Measurements from ENCODE around the gene SERGEF. TPM values are rescaled to one million over a fixed set of nuclear protein-coding genes. Genes with fewer than 3 reads are reported as not detected.

The SERGEF gene
- total RNA-seq, 2 donors from 2014 or later, result 27.3 to 32.0 TPM

DNA sequence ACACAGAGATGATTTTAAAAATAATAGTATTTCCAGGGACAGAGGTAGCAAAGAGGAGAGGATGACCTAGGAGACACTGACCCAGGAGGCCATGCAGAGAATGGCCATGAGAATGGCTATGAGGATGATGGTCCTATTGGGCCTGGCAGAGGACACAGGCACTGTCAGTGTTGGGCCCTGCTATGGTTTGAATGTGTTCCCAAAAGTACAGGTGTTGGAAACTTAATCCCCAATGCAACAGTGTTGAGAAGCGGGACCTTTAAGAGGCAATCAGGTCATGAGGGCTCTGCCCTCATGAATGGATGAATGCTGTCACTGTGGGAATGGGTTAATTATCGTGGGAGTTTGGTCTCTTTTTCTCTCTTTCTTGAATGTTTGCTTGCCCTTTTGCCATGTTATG is 216.7 kb downstream of the SERGEF start:
- H3K27ac ChIP-seq, result no peak overlapping the region
- no peak overlapping the region for H3K4me3 ChIP-seq
- no peaks in the 10 kb centered on the region for H3K27me3 ChIP-seq (replicated peaks; ENCODE audit: insufficient read depth)
- H3K4me1 ChIP-seq (ENCODE audit: control insufficient read depth in 1 of 2, low read depth in 2 of 2), result no peaks in the 10 kb centered on the region
- TF ChIP-seq CTCF (IDR thresholded peaks at IDR 0.05), result no peak
- no peaks in the 10 kb centered on the region for H3K36me3 ChIP-seq
- DNase-seq (ENCODE audit: low spot score) (no peak), ATAC-seq (ENCODE audit: insufficient number of reproducible peaks, low FRiP score, low read depth) (no peak)
- no peaks in the 10 kb centered on the region for H3K9me3 ChIP-seq

DNA sequence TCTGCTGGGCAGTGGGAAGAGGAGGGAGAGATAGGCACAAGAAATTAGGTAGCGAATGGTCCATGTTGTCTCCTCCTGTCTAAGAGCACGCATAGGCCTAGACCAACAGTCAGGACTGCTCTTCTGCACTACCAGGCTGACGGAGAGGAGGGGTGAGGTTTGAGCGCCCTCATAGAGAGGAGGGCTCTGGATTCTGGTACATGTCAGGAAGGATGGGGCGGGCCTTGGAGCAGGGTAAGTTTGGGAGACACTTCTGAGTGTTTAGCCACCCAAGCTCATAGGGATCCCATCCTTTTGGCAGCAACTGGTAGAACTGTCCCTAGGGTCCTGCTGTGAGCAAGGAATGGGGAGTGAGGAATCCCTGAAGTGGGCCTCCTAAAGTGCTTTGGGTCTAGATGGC is 217.9 kb downstream of the SERGEF start:
- H3K9me3 ChIP-seq, result no peaks in the 10 kb centered on the region
- no peaks in the 10 kb centered on the region for H3K36me3 ChIP-seq
- ATAC-seq (ENCODE audit: insufficient number of reproducible peaks, low FRiP score, low read depth) (no peak), DNase-seq (ENCODE audit: low spot score) (no peak)
- TF ChIP-seq CTCF (IDR thresholded peaks at IDR 0.05), result no peak
- no peak overlapping the region for H3K27ac ChIP-seq
- no peaks in the 10 kb centered on the region for H3K4me1 ChIP-seq (ENCODE audit: control insufficient read depth in 1 of 2, low read depth in 2 of 2)
- H3K4me3 ChIP-seq, result no peak overlapping the region
- no peaks in the 10 kb centered on the region for H3K27me3 ChIP-seq (replicated peaks; ENCODE audit: insufficient read depth)

GRCh38 chr11:17793642-17794170 is 219.1 kb downstream of the SERGEF start:
- Histone ChIP-seq H3K27me3 (replicated peaks; ENCODE audit: insufficient read depth) (no peaks in the 10 kb centered on the region), H3K4me1 (ENCODE audit: control insufficient read depth in 1 of 2, low read depth in 2 of 2) (no peaks in the 10 kb centered on the region), H3K4me3 (no peak overlapping the region), H3K36me3 (no peaks in the 10 kb centered on the region), H3K27ac (no peak overlapping the region), H3K9me3 (no peaks in the 10 kb centered on the region)
- no peak for TF ChIP-seq CTCF (IDR thresholded peaks at IDR 0.05)
- ATAC-seq (ENCODE audit: insufficient number of reproducible peaks, low FRiP score, low read depth), result no peak
- no peak for DNase-seq (ENCODE audit: low spot score)

DNA sequence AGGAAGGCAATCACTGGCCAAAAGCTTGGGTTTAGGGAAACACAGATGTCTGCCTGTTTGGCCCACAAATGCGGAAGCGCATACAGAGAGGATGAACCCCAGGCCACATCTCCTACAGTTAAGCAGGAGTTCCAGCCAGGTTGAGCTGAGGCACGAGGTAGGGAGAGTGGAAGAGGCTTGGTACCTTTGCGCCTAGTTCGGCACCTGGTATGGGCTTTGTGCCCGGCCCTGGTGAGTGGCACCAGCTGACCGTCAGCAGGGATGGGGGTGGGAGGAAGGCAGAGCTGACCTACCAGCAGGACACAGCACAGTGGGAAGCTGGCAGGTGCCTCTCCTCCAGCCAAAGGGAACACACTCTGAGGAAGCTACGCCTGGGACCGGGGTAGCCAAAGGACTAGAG is 220.7 kb downstream of the SERGEF start:
- ATAC-seq (ENCODE audit: insufficient number of reproducible peaks, low FRiP score, low read depth) (no peak), DNase-seq (ENCODE audit: low spot score) (no peak)
- H3K27me3 ChIP-seq (replicated peaks; ENCODE audit: insufficient read depth), result no peaks in the 10 kb centered on the region
- no peak overlapping the region for H3K27ac ChIP-seq
- H3K9me3 ChIP-seq, result no peaks in the 10 kb centered on the region
- no peaks in the 10 kb centered on the region for H3K36me3 ChIP-seq
- H3K4me1 ChIP-seq (ENCODE audit: control insufficient read depth in 1 of 2, low read depth in 2 of 2), result no peaks in the 10 kb centered on the region
- H3K4me3 ChIP-seq, result no peak overlapping the region
- TF ChIP-seq CTCF (IDR thresholded peaks at IDR 0.05), result no peak

DNA sequence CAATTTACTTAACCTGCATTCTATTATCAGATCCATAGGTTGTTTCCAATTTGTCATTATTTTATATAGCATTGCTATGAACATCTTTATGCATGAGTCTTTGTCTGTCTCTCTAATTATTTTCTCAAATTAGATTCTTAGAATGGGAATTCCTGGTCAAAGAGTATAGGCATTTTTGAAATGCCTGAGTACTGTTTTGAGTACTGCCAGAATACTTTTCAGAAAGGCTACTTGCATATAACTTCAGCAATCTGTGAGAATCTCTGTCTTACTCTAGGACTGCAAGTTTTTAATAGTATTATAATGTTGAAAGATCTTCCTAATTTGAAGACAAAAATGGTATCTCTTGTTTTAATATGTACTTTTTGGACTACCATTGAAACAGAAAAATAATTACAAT is 221.7 kb downstream of the SERGEF start:
- no peak for ATAC-seq (ENCODE audit: insufficient number of reproducible peaks, low FRiP score, low read depth)
- no peak for DNase-seq (ENCODE audit: low spot score)

More for the DNA sequence above, 221.7 kb downstream of the SERGEF start:
- H3K9me3 ChIP-seq, result no peaks in the 10 kb centered on the region
- H3K27ac ChIP-seq, result no peak overlapping the region
- no peaks in the 10 kb centered on the region for H3K36me3 ChIP-seq
- no peak overlapping the region for H3K4me3 ChIP-seq
- no peaks in the 10 kb centered on the region for H3K27me3 ChIP-seq (replicated peaks; ENCODE audit: insufficient read depth)
- H3K4me1 ChIP-seq (ENCODE audit: control insufficient read depth in 1 of 2, low read depth in 2 of 2), result no peaks in the 10 kb centered on the region
- no peak for TF ChIP-seq CTCF (IDR thresholded peaks at IDR 0.05)

Measured in thoracic aorta (tissue), 2 donors.